GM12878 (cell line): ENCODE results near the gene LENG9. TPM values are rescaled to one million over a fixed set of nuclear protein-coding genes. Genes with fewer than 3 reads are reported as not detected.

Experiments
- ATAC-seq: fragments of 200-7000 bp; cut with Tn5 transposase; 3 replicates; pipeline ENCODE4 v1.9.1; 2020; ENCODE audit warnings: mild to moderate bottlenecking, moderate library complexity
- BruUV-seq: library from RNA; stranded (reverse); fragments of 400-500 nt; replicated peaks from 2 replicates; lab custom pipeline; 2021; lab: Mats Ljungman, UMichigan
- CTCF ChIA-PET: fragments of 300-600 bp; sonication (Branson Sonifier 250); formaldehyde crosslinking; extraction: SDS; loops from one replicate; lab custom pipeline; 2021; ENCODE audit warnings: inconsistent platforms; lab: Yijun Ruan, JAX
- POLR2A ChIA-PET: fragments of 350-600 bp; formaldehyde crosslinking; extraction: SDS; loops from one replicate; lab custom pipeline; 2021; ENCODE audit warnings: inconsistent platforms; lab: Charles Lee
- RAD21 ChIA-PET: fragments of 300-600 bp; sonication (Branson Sonifier 250); formaldehyde crosslinking; loops from one replicate; lab custom pipeline; 2023; ENCODE audit warnings: antibody characterized with exemption; ENCODE audit not compliant: unreplicated experiment; lab: Charles Lee
- SMC1A ChIA-PET: fragments of 300-600 bp; sonication (Branson Sonifier 250); formaldehyde crosslinking; loops from one replicate; lab custom pipeline; 2023; ENCODE audit not compliant: unreplicated experiment, uncharacterized antibody; lab: Charles Lee
- DNase-seq: peaks from one replicate; pipeline ENCODE4 v3.0.0-alpha.2; 2011; ENCODE audit warnings: low read depth, low spot score
- FAIRE-seq: peaks from 3 replicates; lab custom pipeline; 2011; peaks lifted over from hg19 to GRCh38; lab: Jason Lieb, UNC
- H2AFZ ChIP-seq: 2 replicates; pipeline ENCODE4 v1.6.0; 2011; ENCODE audit warnings: low read depth, low read length, control low read depth; ENCODE audit not compliant: control insufficient read depth
- H3K27ac ChIP-seq: 2 replicates; pipeline ENCODE4 v1.5.1; 2011; ENCODE audit warnings: control low read depth; ENCODE audit not compliant: control insufficient read depth, insufficient read depth
- H3K27me3 ChIP-seq, 2 experiments: replicated peaks in 1 of 2; 2 replicates each; pipeline versions ENCODE4 v1.6.0 to v1.6.1; 2011; ENCODE audit warnings: low read length in 1 of 2; ENCODE audit not compliant: control insufficient read depth in 2 of 2, insufficient read depth in 2 of 2
- H3K36me3 ChIP-seq, 2 experiments: 2 replicates each; pipeline ENCODE4 v1.5.1; 2011; ENCODE audit warnings: low read length in 1 of 2; ENCODE audit not compliant: control insufficient read depth in 2 of 2, insufficient read depth in 2 of 2
- H3K4me1 ChIP-seq: 2 replicates; pipeline ENCODE4 v1.6.1; 2011; ENCODE audit warnings: mild to moderate bottlenecking, low read length, moderate library complexity, mixed read lengths; ENCODE audit not compliant: control insufficient read depth, insufficient read depth
- H3K4me2 ChIP-seq: 2 replicates; pipeline ENCODE4 v1.6.0; 2011; ENCODE audit warnings: control low read depth; ENCODE audit not compliant: control insufficient read depth, insufficient read depth
- H3K4me3 ChIP-seq: fragments of 200-600 bp; sonication (generic); 2 replicates; pipeline ENCODE4 v1.5.1; 2016
- H3K79me2 ChIP-seq: 2 replicates; pipeline ENCODE4 v1.6.0; 2011; ENCODE audit warnings: low read length; ENCODE audit not compliant: control insufficient read depth, insufficient read depth
- H3K9ac ChIP-seq: 2 replicates; pipeline ENCODE4 v1.8.0; 2011; ENCODE audit warnings: low read length, control low read depth, mixed read lengths; ENCODE audit not compliant: control insufficient read depth, insufficient read depth
- H3K9me3 ChIP-seq: replicated peaks from 3 replicates; pipeline ENCODE4 v1.5.1; 2011; ENCODE audit warnings: mild to moderate bottlenecking, low read length; ENCODE audit not compliant: control insufficient read depth, insufficient read depth
- H4K20me1 ChIP-seq: 2 replicates; pipeline ENCODE4 v1.6.0; 2011; ENCODE audit not compliant: control insufficient read depth, insufficient read depth
- BHLHE40 ChIP-seq, 2 experiments: fragments of 450-650 bp in 1 of 2; IDR thresholded peaks; 2 replicates each; pipeline ENCODE4 v1.6.1; 2011 to 2017; ENCODE audit warnings: low read depth in 2 of 2, borderline replicate concordance in 1 of 2, improper control_type of control experiment in 1 of 2, low read length in 1 of 2, mild to moderate bottlenecking in 1 of 2
- CBFB ChIP-seq: IDR thresholded peaks from 2 replicates; pipeline ENCODE4 v1.6.1; 2016; ENCODE audit warnings: antibody characterized with exemption, low read depth
- FOS ChIP-seq: IDR thresholded peaks from 3 replicates; pipeline ENCODE4 v1.6.1; 2011; ENCODE audit warnings: borderline replicate concordance; ENCODE audit not compliant: insufficient read length; ENCODE audit errors: extremely low read depth
- GATAD2B ChIP-seq: fragments of 450-650 bp; conservative IDR thresholded peaks from 2 replicates; pipeline ENCODE4 v1.6.1; 2017; ENCODE audit warnings: low read depth, mild to moderate bottlenecking, moderate library complexity
- NBN ChIP-seq: fragments of 450-650 bp; IDR thresholded peaks from 2 replicates; pipeline ENCODE4 v1.6.1; 2016
- PAX5 ChIP-seq: IDR thresholded peaks from 2 replicates; pipeline ENCODE4 v1.6.1; 2011; ENCODE audit warnings: low read depth, low read length, borderline replicate concordance
- POLR2AphosphoS2 ChIP-seq: IDR thresholded peaks from 2 replicates; pipeline ENCODE4 v1.6.1; 2011; ENCODE audit warnings: low read depth, mild to moderate bottlenecking, low read length, improper control_type of control experiment, moderate library complexity
- REST ChIP-seq: IDR thresholded peaks from 2 replicates; pipeline ENCODE4 v1.6.1; 2012; ENCODE audit warnings: mild to moderate bottlenecking, low read depth, low read length
- SIX5 ChIP-seq: IDR thresholded peaks from 2 replicates; pipeline ENCODE4 v1.6.1; 2011; ENCODE audit warnings: mild to moderate bottlenecking, low read depth, low read length, moderate library complexity; ENCODE audit not compliant: severe bottlenecking
- WGBS: methylation state at CpG from one replicate; pipeline ENCODE4 v1.1.6; 2016; ENCODE audit warnings: low lambda C conversion rate; ENCODE audit not compliant: insufficient replicate concordance, insufficient coverage; ENCODE audit errors: missing lambda C conversion rate; 5-methylcytosine and 5-hydroxymethylcytosine counted together
- in situ Hi-C: fragments of 300-500 bp; cut with MboI; formaldehyde crosslinking; loops from 9 replicates; pipeline ENCODE4 v1.14.3; 2018; ENCODE audit warnings: mixed read lengths
- intact Hi-C: fragments of 100-400 bp; cut with micrococcal nuclease; formaldehyde crosslinking; loops from one replicate; pipeline ENCODE4 v1.14.2; 2022; ENCODE audit not compliant: unreplicated experiment
- polyA plus RNA-seq, 11 experiments: library from polyadenylated mRNA; depleted of rRNA in 4 of 11; unstranded in 6 of 11; stranded (reverse) in 5 of 11; fragments of >200 nt; fragmentation: Nextera tagmentation in 4 of 11; fragmentation: Illumina TruSeq in 1 of 11; extraction: Ambion mirVana in 4 of 11; extraction: Trizol in 1 of 11; gene quantifications; 1 replicate in 1 of 11; 2 replicates in 10 of 11; pipeline versions ENCODE4 v1.2.1 to v1.2.3, GENCODE V29; 2011 to 2016; ENCODE audit warnings: inconsistent platforms in 2 of 11, missing spikeins in 2 of 11, low read depth in 1 of 11
- total RNA-seq, 4 experiments: library from RNA; depleted of rRNA in 3 of 4; stranded (reverse); fragments of >200 nt in 3 of 4; fragmentation: Illumina TruSeq in 1 of 4; extraction: Trizol in 1 of 4; gene quantifications; 2 replicates each; pipeline versions ENCODE4 v1.2.1 to v1.2.3, GENCODE V29; 2013 to 2021
- TF ChIP-seq, protein P1 (sequence below): fragments of 450-650 bp; formaldehyde crosslinking; IDR thresholded peaks from 2 replicates; pipeline ENCODE4 v1.5.0; 2022; ENCODE audit warnings: mild to moderate bottlenecking, missing genetic modification characterization
- TF ChIP-seq, protein P2 (sequence below): fragments of 150-350 bp; IDR thresholded peaks from 2 replicates; pipeline ENCODE4 v1.6.1; 2014; ENCODE audit warnings: mild to moderate bottlenecking, low read depth, low read length

LENG9 gene
- total and polyA plus RNA-seq, 10 of the 15 experiments (the other 5 are each of a cell fraction or from before 2014, with no cell fraction given) = 0.09 to 2.9 (median 0.76) TPM; not detected in 1

- ChIA-PET RAD21 (no interaction called here), SMC1A (no interaction called here), POLR2A (no interaction called here), CTCF (no interaction called here)
- Histone ChIP-seq H3K9ac (no peak overlapping the region), H3K4me3 (no peak overlapping the region), H3K27me3 (no peaks in the 10 kb centered on the region; a peak in 1 of 4 replicates), H2AFZ (no peak overlapping the region), H3K79me2 (no peaks in the 10 kb centered on the region), H3K4me1 (no peaks in the 10 kb centered on the region), H3K4me2 (no peak overlapping the region), H4K20me1 (no peaks in the 10 kb centered on the region), H3K36me3 (no peaks in the 10 kb centered on the region), H3K27ac (no peak overlapping the region), H3K9me3 (no peaks in the 10 kb centered on the region)
- intact Hi-C loops = no loop called here
- WGBS = 72% methylated on average over 36 of the region's 36 CpGs
- BruUV-seq = no TSS peak
- in situ Hi-C loops = no loop called here
- FAIRE-seq (no peak), ATAC-seq (no peak), DNase-seq (no peak)
- TF ChIP-seq GATAD2B = no peak
- TF ChIP-seq, protein P1, sequence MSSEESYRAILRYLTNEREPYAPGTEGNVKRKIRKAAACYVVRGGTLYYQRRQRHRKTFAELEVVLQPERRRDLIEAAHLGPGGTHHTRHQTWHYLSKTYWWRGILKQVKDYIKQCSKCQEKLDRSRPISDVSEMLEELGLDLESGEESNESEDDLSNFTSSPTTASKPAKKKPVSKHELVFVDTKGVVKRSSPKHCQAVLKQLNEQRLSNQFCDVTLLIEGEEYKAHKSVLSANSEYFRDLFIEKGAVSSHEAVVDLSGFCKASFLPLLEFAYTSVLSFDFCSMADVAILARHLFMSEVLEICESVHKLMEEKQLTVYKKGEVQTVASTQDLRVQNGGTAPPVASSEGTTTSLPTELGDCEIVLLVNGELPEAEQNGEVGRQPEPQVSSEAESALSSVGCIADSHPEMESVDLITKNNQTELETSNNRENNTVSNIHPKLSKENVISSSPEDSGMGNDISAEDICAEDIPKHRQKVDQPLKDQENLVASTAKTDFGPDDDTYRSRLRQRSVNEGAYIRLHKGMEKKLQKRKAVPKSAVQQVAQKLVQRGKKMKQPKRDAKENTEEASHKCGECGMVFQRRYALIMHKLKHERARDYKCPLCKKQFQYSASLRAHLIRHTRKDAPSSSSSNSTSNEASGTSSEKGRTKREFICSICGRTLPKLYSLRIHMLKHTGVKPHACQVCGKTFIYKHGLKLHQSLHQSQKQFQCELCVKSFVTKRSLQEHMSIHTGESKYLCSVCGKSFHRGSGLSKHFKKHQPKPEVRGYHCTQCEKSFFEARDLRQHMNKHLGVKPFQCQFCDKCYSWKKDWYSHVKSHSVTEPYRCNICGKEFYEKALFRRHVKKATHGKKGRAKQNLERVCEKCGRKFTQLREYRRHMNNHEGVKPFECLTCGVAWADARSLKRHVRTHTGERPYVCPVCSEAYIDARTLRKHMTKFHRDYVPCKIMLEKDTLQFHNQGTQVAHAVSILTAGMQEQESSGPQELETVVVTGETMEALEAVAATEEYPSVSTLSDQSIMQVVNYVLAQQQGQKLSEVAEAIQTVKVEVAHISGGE (CRISPR knock-in tag) = no peak
- no peak for TF ChIP-seq REST
- no peak for TF ChIP-seq BHLHE40 (IDR thresholded peaks at IDR 0.05; ENCODE audit: borderline replicate concordance in 1 of 2, low read depth in 2 of 2, low read length in 1 of 2)
- TF ChIP-seq POLR2AphosphoS2 = no peak
- no peak for TF ChIP-seq PAX5
- TF ChIP-seq NBN = no peak
- TF ChIP-seq FOS = no peak
- TF ChIP-seq SIX5 = no peak
- TF ChIP-seq CBFB = no peak
- TF ChIP-seq, protein P2, sequence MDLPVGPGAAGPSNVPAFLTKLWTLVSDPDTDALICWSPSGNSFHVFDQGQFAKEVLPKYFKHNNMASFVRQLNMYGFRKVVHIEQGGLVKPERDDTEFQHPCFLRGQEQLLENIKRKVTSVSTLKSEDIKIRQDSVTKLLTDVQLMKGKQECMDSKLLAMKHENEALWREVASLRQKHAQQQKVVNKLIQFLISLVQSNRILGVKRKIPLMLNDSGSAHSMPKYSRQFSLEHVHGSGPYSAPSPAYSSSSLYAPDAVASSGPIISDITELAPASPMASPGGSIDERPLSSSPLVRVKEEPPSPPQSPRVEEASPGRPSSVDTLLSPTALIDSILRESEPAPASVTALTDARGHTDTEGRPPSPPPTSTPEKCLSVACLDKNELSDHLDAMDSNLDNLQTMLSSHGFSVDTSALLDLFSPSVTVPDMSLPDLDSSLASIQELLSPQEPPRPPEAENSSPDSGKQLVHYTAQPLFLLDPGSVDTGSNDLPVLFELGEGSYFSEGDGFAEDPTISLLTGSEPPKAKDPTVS = no peak
Observed at GRCh38 chr19:54424660-54425381, 38.8 kb downstream of the LENG9 start.
